ENCODE data around the gene TMEM92.

The TMEM92 gene

DNA sequence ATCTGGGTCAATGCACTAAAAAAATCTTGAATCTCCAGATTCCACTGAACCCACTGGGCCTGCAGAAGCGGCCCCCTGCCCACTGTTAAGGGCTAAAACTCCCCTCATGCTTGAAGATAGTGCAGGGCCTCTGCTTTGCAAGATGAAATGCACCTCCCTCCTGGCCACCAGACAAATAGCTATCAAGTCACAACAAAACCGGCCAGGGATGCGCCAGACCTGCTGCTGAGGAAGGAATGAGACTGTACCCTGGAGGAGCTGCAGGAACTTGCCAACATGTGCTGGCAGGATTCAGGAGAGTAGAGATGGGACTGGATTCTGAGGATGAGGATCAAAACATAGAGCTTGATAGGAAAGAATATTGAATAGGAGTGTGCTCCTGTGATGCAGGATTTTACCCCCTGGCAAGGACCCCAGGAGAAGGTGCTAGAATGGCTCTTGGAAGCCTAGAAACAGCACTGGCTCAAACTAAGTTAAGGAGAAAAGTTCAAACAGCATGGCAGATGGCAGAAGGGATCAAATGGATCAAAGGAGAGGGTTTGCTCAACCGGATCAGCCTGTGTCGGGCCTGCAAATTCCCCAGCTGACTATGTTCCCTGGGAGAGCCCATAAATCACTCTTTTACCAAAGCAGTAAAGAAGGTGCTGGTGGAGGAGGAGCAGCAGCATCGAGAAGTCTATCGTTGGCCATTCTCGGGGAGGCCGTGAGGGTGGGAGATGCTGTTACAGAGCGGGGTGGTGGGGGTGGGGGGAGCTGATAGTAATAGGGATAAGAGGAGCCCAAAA is 44.4 kb downstream of the TMEM92 start:
- TF ChIP-seq, protein P1, sequence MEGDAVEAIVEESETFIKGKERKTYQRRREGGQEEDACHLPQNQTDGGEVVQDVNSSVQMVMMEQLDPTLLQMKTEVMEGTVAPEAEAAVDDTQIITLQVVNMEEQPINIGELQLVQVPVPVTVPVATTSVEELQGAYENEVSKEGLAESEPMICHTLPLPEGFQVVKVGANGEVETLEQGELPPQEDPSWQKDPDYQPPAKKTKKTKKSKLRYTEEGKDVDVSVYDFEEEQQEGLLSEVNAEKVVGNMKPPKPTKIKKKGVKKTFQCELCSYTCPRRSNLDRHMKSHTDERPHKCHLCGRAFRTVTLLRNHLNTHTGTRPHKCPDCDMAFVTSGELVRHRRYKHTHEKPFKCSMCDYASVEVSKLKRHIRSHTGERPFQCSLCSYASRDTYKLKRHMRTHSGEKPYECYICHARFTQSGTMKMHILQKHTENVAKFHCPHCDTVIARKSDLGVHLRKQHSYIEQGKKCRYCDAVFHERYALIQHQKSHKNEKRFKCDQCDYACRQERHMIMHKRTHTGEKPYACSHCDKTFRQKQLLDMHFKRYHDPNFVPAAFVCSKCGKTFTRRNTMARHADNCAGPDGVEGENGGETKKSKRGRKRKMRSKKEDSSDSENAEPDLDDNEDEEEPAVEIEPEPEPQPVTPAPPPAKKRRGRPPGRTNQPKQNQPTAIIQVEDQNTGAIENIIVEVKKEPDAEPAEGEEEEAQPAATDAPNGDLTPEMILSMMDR (IDR thresholded peaks at IDR 0.05; ENCODE audit: borderline replicate concordance, control extremely low read depth, extremely low read depth, insufficient read depth, missing control alignments), result no peak
- in situ Hi-C loops (cut with MboI; ENCODE audit: low sequenced_read_pairs, unreplicated experiment), result no loop called here
- DNase-seq (ENCODE audit: low spot score), result no peak

DNA sequence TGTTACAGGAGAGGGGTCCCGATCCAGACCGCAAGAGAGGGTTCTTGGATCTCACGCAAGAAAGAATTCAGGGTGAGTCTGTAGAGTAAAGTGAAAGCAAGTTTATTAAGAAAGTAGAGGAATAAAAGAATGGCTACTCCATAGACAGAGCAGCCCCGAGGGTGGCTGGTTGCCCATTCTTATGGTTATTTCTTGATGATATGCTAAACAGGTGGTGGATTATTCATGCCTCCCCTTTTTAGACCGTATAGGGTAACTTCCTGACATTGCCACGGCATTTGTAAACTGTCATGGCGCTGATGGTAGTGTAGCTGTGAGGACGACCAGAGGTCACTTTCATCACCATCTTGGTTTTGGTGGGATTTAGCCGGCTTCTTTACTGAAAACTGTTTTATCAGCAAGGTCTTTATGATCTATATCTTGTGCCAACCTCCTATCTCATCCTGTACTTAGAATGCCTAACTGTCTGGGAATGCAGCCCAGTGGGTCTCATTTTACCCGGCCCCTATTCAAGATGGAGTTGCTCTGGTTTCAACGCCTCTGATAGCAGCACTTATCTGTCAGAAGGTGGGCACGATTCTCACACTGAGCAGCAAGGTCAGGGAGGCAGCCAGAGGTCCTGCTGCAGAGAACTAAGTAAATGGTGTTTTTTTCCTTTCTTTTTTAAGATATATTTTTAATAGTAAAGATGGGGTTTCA is 45.2 kb downstream of the TMEM92 start:
- TF ChIP-seq, protein P1 (IDR thresholded peaks at IDR 0.05; ENCODE audit: borderline replicate concordance, control extremely low read depth, extremely low read depth, insufficient read depth, missing control alignments), result no peak
- no peak for DNase-seq (ENCODE audit: low spot score)
- in situ Hi-C loops (cut with MboI; ENCODE audit: low sequenced_read_pairs, unreplicated experiment), result no loop called here

DNA sequence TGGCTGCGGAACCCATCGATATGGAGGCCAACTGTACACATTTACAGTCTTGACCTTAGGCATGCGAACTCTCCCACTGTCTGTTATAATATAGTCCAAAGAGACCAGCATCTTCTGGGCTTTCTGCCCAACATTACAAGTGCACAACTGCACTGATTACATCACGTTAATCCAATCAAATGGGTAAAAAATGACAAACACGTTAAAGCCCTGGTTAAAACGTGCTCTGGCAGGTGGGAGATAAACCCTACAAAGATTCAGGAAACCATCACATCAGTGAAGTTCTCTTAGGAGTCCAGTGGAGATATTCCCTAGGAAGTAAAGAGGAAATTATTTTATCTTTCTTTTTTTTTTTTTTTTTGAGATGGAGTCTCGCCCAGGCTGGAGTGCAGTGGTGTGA is 48.0 kb downstream of the TMEM92 start:
- no peak for DNase-seq (ENCODE audit: low spot score)
- TF ChIP-seq, protein P1 (IDR thresholded peaks at IDR 0.05; ENCODE audit: borderline replicate concordance, control extremely low read depth, extremely low read depth, insufficient read depth, missing control alignments), result no peak
- in situ Hi-C loops (cut with MboI; ENCODE audit: low sequenced_read_pairs, unreplicated experiment), result no loop called here

DNA sequence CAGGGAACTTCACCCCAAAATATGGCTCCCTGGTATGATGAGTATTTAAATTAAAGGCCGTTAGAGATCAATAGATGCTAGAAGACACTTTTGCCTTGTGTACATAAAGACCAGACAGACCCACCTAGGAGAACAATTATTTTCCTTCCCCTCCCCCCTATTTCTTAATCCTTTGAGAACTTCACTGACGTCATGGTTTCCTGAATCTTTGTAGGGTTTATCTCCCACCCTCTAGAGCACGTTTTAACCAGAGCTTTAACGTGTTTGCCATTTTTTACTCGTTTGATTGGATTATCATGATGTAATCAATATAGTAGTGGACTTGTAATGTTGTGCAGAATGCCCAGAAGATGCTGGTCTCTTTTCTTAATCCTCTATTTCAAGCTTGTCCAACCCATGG is 48.8 kb downstream of the TMEM92 start:
- in situ Hi-C loops (cut with MboI; ENCODE audit: low sequenced_read_pairs, unreplicated experiment), result no loop called here
- no peak for DNase-seq (ENCODE audit: low spot score)
- TF ChIP-seq, protein P1 (IDR thresholded peaks at IDR 0.05; ENCODE audit: borderline replicate concordance, control extremely low read depth, extremely low read depth, insufficient read depth, missing control alignments), result no peak

DNA sequence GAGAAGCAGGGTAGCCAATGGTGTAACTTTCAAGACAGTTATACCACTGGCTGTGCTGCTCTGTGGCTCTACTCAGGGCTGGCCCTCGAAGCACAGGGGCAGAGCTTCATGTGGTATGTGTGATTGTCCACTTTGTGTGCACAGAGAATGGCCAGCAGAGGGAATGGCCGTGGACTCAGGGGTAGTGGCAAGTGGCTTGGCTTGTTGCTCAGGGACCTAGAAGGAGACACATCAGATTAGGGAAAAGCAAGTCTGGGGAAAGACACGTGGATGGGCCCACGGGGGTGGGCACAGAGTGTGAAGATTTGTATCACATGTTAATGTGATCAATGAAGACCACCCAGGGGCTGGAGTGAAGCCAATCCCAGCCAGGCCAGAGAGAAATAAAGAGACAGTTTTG is 51.6 kb downstream of the TMEM92 start:
- no peak for DNase-seq (ENCODE audit: low spot score)
- in situ Hi-C loops (cut with MboI; ENCODE audit: low sequenced_read_pairs, unreplicated experiment), result no loop called here

DNA sequence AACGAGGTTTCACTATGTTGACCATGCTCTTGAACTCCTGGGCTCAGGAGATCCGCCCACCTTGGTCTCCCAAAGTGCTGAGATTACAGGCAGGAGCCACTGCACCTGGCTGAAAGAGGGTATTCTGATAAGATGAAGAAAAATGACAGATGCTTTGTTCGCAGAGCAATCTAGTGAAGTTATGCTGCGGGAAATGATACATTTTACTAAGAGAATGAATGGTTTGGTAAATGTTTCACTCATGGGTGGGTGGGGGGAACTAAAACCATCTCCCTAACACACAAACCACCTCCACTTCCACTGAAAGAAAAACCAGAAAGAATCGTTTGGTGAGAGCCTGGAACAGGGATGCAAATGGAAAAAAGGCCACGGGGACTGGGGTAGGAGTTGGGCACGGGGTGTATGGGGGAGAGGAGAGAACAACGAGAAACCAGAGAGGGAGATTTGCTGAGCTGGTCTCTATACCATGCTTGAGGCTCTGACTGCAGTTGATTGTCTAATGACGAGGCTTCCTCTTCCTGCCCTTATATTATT is 52.6 kb downstream of the TMEM92 start:
- TF ChIP-seq, protein P1 (IDR thresholded peaks at IDR 0.05; ENCODE audit: borderline replicate concordance, control extremely low read depth, extremely low read depth, insufficient read depth, missing control alignments), result no peak
- DNase-seq (ENCODE audit: low spot score), result no peak
- in situ Hi-C loops (cut with MboI; ENCODE audit: low sequenced_read_pairs, unreplicated experiment), result no loop called here

More for the DNA sequence above, 51.6 kb downstream of the TMEM92 start:
- TF ChIP-seq, protein P1 (IDR thresholded peaks at IDR 0.05; ENCODE audit: borderline replicate concordance, control extremely low read depth, extremely low read depth, insufficient read depth, missing control alignments), result no peak
